Measurements from ENCODE around the gene HNRNPUL2. TPM values are rescaled to one million over a fixed set of nuclear protein-coding genes. Genes with fewer than 3 reads are reported as not detected.
A peak's percentile ranks its signal among the peaks of the same experiment; 100 is the strongest.
"Not testable (repeated sequence)": the region's sequence is repeated elsewhere in the genome, so short reads cannot be mapped to it uniquely, and the experiment has no call there.

Gene HNRNPUL2
- total and polyA plus RNA-seq, 9 of the 15 experiments (the other 6 are each of a cell fraction or from before 2014, with no cell fraction given) = 0.89 to 44.3 (median 15.2) TPM

- peak; percentile 22 to 57 (median 37); a peak in 3 of 6 replicates for TF ChIP-seq CTCF (IDR thresholded peaks at IDR 0.05 in 2 of 3, conservative IDR thresholded peaks at IDR 0.05 in 1 of 3; ENCODE audit: insufficient read depth in 2 of 3, low read depth in 1 of 3, low read length in 3 of 3)
Observed at GRCh38 chr11:62732830-62733229, 5.6 kb upstream of the HNRNPUL2 start (continued).

DNA sequence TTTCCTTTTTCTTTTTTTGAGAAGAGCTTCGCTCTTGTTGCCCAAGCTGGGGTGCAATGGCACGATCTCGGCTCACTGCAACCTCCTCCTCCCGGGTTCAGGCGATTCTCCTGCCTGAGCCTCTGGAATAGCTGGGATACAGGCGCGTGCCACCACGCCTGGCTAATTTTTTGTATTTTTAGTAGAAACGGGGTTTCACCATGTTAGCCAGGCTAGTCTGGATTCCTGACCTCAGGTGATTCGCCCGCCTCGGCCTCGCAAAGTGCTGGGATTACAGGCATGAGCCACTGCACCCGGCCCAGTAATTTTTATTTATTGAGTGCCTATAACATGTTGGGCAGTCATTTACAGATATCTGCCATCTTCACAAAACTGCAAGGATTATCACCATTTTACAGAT lies 2.8 kb upstream of the HNRNPUL2 start:
- H2AFZ ChIP-seq (ENCODE audit: low read depth, low read length); H3K9me3 ChIP-seq (replicated peaks; ENCODE audit: control insufficient read depth, insufficient read depth, low read depth, low read length); in situ Hi-C loops (cut with MboI); H3K9me1 ChIP-seq (ENCODE audit: control insufficient read depth, insufficient read depth, low read length); H4K20me1 ChIP-seq (replicated peaks; ENCODE audit: control insufficient read depth, insufficient read depth, low read length); BruUV-seq (replicated peaks); FAIRE-seq; intact Hi-C loops (cut with micrococcal nuclease); DNase-seq (ENCODE audit: extremely low read depth in 1 of 4, low spot score in 3 of 4); H3K27ac ChIP-seq (ENCODE audit: extremely low read depth, low read depth, low read length); H3K27me3 ChIP-seq (ENCODE audit: control insufficient read depth in 2 of 2, insufficient read depth in 2 of 2, low read length in 2 of 2); ATAC-seq: not testable (repeated sequence)
- peak overlapping the region; percentile 90; the same call in 1 of the 2 replicates for H3K4me3 ChIP-seq
- ChIA-PET POLR2A (interaction anchor here (0.7 to 1.3 kb wide), 3 partner anchors 11 to 24 kb away, joined by 3 to 5 read pairs (median 4); partner anchors contain the start of gene ZBTB3), CTCF (ENCODE audit: low intra/inter-chr PET ratio) (interaction anchor here (0.6 to 0.7 kb wide), 3 partner anchors 40 to 116 kb away, joined by 3 read pairs; no protein-coding TSS in a partner anchor)
- H3K4me1 ChIP-seq (replicated peaks in 1 of 2; ENCODE audit: control insufficient read depth in 2 of 2, insufficient read depth in 2 of 2, low read length in 2 of 2) = peaks cover 4 to 19% of the 10 kb centered on the region in 2 experiments; a peak in 4 of 5 replicates
- H3K36me3 ChIP-seq (ENCODE audit: control insufficient read depth, insufficient read depth, low read length) = peaks cover 43% of the 10 kb centered on the region; the same call in 2 of the 3 replicates
- H3K9ac ChIP-seq (ENCODE audit: insufficient read depth in 1 of 2, low read depth in 2 of 2, low read length in 2 of 2) = peak overlapping the region in 1 of 2 experiments; percentile 0; a peak in 1 of 4 replicates
- 0 out of 2 replicates have a peak overlapping the region, but pooled peaks have one; percentile 48 for H3K4me2 ChIP-seq (ENCODE audit: insufficient read depth, low read length)
- 84% methylated on average over 14 of the region's 14 CpGs for WGBS (ENCODE audit: insufficient coverage, low coverage, missing lambda C conversion rate)
- H3K79me2 ChIP-seq (ENCODE audit: control insufficient read depth, insufficient read depth, low read length) = peaks cover 49% of the 10 kb centered on the region
